IPS-15b (cell line): Measurements from ENCODE around the gene SYT2.
"Not testable (repeated sequence)": the region's sequence is repeated elsewhere in the genome, so short reads cannot be mapped to it uniquely, and the experiment has no call there.

Source experiments
- H3K27me3 ChIP-seq: one replicate; pipeline ENCODE4 v1.6.1; 2013; ENCODE audit warnings: low read length; ENCODE audit not compliant: control insufficient read depth, insufficient read depth
- H3K36me3 ChIP-seq: one replicate; pipeline ENCODE4 v1.6.1; 2013; ENCODE audit warnings: low read length; ENCODE audit not compliant: control insufficient read depth, insufficient read depth
- H3K4me1 ChIP-seq: one replicate; pipeline ENCODE4 v1.6.1; 2013; ENCODE audit warnings: mild to moderate bottlenecking, low read length; ENCODE audit not compliant: control insufficient read depth, insufficient read depth
- H3K4me3 ChIP-seq: one replicate; pipeline ENCODE4 v1.5.1; 2013; ENCODE audit warnings: low read depth, low read length
- H3K9ac ChIP-seq: one replicate; pipeline ENCODE4 v1.6.1; 2013; ENCODE audit warnings: low read depth, mild to moderate bottlenecking, low read length
- H3K9me3 ChIP-seq: one replicate; pipeline ENCODE4 v1.6.1; 2013; ENCODE audit warnings: mild to moderate bottlenecking, low read length; ENCODE audit not compliant: control insufficient read depth, insufficient read depth

The SYT2 gene

DNA sequence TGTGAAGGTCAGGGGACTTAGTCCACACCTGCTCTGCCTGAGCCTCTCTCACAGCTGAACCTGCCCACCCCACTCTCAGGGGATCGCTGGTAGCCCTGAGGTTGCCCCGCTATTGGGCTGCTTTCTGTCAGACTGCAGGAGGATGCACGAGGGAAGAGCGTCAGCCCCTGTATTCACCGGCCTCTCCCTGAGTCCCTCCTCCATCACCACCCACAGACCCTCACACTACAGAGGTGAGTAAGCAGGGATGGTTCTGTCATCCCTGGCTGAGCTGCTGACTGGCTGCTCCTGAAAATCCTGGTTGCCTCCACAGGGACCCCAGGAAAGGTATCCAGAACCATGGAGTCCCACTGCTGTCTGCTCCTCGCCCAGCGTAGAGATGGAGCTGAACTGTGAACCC lies 118.7 kb downstream of the SYT2 start:
- H3K9me3 ChIP-seq: no peaks in the 10 kb centered on the region
- peaks cover 6% of the 10 kb centered on the region for H3K4me1 ChIP-seq

DNA sequence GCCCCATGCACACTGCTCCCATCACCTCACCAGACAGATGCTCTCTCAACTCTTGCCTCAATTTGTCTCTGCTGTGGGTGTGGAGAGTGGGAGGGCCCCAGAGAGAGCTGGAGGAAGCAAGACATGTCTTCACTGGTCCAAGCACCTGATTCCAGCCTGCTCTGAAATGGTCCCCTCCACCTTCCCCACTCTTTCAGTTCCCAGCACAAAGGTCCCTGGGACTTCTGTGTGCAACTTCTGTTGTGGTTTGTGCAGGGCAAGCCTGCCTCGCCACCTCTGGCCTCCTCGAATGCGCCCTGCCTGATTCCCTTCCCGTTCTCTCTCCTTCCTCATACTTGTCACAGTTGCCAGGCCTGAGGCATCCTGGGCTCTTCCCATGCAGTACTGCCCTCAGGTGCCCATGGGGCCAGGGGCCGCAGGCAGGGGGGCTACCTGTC lies 119.3 kb downstream of the SYT2 start:
- Histone ChIP-seq H3K4me1 (peaks cover 6% of the 10 kb centered on the region), H3K9ac (no peak overlapping the region), H3K9me3 (no peaks in the 10 kb centered on the region), H3K27me3 (no peaks in the 10 kb centered on the region), H3K36me3 (peaks cover 3% of the 10 kb centered on the region), H3K4me3 (no peak overlapping the region)

More for the DNA sequence above, 118.7 kb downstream of the SYT2 start:
- Histone ChIP-seq H3K27me3 (no peaks in the 10 kb centered on the region), H3K9ac (no peak overlapping the region), H3K4me3 (no peak overlapping the region), H3K36me3 (peaks cover 3% of the 10 kb centered on the region)

DNA sequence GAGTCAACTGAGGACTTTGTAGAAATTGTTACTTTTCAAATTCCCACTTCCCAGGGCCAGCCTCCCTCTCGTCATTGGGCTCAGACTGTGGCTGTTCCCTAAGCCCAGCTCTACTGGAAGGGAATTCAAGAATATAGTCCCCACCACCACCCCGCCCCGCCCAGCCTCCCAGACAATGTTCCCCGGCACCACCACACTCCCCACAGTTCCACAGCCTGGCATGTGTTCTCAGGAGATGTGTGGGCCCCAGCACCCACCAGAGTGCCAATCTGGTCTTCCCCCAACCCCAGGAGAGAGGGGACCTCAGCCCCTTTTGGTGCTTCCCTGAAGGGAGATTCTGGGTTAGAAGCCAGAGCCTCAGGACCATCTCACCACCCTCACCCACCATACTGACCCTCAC lies 120.1 kb downstream of the SYT2 start:
- H3K4me3 ChIP-seq: no peak overlapping the region
- H3K36me3 ChIP-seq: peaks cover 3% of the 10 kb centered on the region
- no peaks in the 10 kb centered on the region for H3K9me3 ChIP-seq
- peaks cover 6% of the 10 kb centered on the region for H3K4me1 ChIP-seq
- H3K9ac ChIP-seq: no peak overlapping the region
- H3K27me3 ChIP-seq: no peaks in the 10 kb centered on the region

DNA sequence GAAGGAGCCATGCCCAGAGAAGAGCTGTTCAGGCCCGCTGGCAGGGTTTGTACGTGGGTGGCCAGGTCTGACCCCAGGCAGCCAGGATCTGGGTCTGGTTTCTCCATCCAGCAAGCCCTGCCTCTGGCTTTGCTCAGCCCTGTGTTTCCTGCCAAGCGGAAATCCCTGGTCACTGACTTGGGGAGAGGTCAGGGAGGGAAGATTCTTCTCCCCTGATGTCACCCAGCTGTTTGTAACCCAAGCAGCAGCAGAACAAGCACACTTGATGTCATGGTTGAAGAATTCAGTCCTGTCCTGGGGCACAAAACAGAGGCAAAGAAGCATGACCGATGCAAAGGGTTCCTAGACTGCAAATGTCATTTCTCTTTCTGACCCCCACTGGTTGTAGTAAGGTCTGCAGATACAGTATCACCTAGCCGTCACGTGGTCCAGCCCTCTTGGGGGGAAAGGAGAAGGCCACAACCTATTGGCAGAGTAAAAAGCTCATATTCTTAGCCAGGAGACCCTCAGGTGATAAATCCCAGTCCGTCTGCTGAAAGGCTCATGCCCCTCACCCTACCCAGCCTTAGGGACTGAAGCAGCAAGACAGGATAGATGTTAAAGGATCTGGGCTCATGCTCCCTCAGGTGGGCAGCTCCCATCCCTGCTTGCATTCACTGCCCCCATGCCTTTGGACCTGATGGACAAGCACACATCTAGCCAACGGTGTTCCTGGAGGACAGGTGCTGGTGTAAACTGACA lies 120.9 kb downstream of the SYT2 start:
- Histone ChIP-seq H3K36me3 (peaks cover 3% of the 10 kb centered on the region), H3K9me3 (no peaks in the 10 kb centered on the region), H3K9ac (no peak overlapping the region), H3K4me1 (peaks cover 6% of the 10 kb centered on the region), H3K4me3 (no peak overlapping the region), H3K27me3 (no peaks in the 10 kb centered on the region)

GRCh38 chr1:202588503-202589189 lies 121.6 kb downstream of the SYT2 start:
- Histone ChIP-seq H3K4me1 (peaks cover 6% of the 10 kb centered on the region), H3K9me3 (no peaks in the 10 kb centered on the region), H3K4me3 (no peak overlapping the region), H3K27me3 (no peaks in the 10 kb centered on the region), H3K36me3 (no peaks in the 10 kb centered on the region), H3K9ac (no peak overlapping the region)

DNA sequence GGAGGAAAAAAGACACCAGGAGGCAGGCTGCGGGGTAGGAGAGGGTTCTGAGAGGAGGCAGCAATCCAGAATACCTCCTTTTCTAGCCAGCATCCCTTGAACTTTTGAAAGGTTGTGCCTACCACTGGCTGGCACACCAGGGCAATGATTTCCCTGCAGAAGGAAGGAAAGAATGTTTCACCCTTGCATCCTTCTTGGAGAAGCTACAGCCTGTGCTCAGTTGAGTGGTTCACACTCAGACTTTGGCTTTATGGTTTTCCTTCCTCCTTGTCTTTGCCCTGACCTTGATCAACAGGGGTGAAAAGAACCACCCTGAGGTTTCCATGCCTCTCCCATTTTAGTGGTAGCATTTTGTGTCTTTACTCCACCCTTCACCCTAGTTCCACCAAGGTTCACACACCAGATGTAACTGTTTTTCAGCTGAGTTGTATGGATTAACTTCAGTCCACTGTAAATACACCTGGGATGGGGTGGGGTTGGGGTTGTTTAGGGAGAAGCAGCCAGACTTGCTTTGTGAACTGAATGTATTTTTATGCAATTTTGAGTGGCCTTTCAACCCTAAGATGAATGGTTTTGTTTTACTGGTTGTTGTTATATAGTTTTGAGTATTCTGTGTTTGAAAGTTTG lies 122.3 kb downstream of the SYT2 start:
- Histone ChIP-seq H3K9me3 (no peaks in the 10 kb centered on the region), H3K27me3 (no peaks in the 10 kb centered on the region), H3K9ac (no peak overlapping the region), H3K36me3 (no peaks in the 10 kb centered on the region), H3K4me3 (no peak overlapping the region), H3K4me1 (peaks cover 6% of the 10 kb centered on the region)

DNA sequence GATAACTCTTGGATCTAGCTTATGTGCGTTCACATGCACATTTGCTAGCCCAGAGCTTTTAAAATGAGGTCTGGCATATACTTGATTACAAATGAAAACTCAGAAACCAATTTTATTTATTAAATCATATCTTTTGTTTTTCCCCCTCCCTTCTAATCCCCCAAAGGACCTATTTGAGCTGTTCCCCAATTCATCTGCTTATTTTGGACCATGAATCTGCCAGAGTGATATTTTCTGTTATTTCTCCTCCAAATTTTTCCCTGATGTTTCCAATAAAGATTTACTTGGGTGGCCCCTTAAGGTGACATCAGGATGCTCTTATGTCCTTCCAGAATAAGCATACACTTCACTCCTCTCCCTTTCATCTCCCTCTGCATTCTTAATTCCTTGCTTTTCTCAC lies 123.4 kb downstream of the SYT2 start:
- Histone ChIP-seq H3K4me1 (peaks cover 6% of the 10 kb centered on the region), H3K4me3 (no peak overlapping the region), H3K27me3 (no peaks in the 10 kb centered on the region), H3K9me3 (no peaks in the 10 kb centered on the region), H3K36me3 (no peaks in the 10 kb centered on the region), H3K9ac (no peak overlapping the region)

DNA sequence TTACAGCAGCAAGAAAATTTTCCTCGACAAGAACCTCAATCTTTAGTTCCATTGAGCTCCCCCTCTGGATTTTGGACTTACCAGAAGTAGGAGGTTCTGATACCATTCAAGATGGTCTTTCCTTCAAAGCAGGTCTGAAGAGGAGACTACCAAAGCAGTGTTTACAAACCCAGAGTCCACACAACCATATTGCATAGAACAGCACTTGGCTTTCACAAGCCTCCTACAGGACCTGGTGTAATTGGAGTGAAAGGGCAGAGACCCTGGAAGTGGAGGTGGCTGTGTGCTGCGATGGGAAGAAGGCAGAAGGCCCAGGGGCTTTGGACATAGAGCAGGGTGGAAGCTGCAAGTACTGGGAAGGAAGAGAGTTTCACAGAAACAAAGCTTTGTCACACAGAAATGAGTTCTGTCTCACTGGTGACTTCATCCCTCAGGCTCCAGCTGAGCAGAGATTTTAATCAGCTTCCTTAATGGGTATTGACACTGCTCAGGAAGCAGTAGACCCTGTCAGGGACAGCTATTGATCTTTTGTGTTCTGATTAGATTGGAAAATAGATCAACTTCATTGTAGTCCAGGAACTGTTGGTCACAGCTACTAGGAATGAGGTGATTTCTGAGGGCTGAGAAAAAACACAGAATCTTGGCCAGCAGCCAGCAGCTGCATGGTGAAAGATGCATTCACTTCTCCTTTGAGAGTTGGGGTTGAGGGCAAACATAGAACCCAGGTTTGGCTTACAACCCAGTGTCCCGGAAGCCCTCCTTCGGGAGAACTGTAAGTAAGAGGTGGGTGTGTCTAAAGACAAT lies 124.0 kb downstream of the SYT2 start:
- H3K27me3 ChIP-seq: no peaks in the 10 kb centered on the region
- no peaks in the 10 kb centered on the region for H3K9me3 ChIP-seq
- no peak overlapping the region for H3K9ac ChIP-seq
- no peak overlapping the region for H3K4me3 ChIP-seq
- no peaks in the 10 kb centered on the region for H3K36me3 ChIP-seq
- H3K4me1 ChIP-seq: peaks cover 6% of the 10 kb centered on the region

- H3K4me1 ChIP-seq: peaks cover 6% of the 10 kb centered on the region
- H3K27me3 ChIP-seq: no peaks in the 10 kb centered on the region
- no peak overlapping the region for H3K9ac ChIP-seq
- no peak overlapping the region for H3K4me3 ChIP-seq
- no peaks in the 10 kb centered on the region for H3K9me3 ChIP-seq
- no peaks in the 10 kb centered on the region for H3K36me3 ChIP-seq
These were observed 124.7 kb downstream of the SYT2 start for GRCh38 chr1:202585590-202585933.

GRCh38 chr1:202584707-202585589 lies 125.3 kb downstream of the SYT2 start:
- Histone ChIP-seq H3K9ac (no peak overlapping the region), H3K9me3 (no peaks in the 10 kb centered on the region), H3K27me3 (no peaks in the 10 kb centered on the region), H3K4me3 (no peak overlapping the region), H3K36me3 (no peaks in the 10 kb centered on the region), H3K4me1 (peaks cover 6% of the 10 kb centered on the region)

- H3K4me1 ChIP-seq: peaks cover 24% of the 10 kb centered on the region
- not testable (repeated sequence) for H3K9ac ChIP-seq, H3K27me3 ChIP-seq, H3K36me3 ChIP-seq, H3K9me3 ChIP-seq, H3K4me3 ChIP-seq
These were observed 127.9 kb downstream of the SYT2 start for GRCh38 chr1:202582350-202582749.
